Measurements from ENCODE around the gene DIABLO. TPM values are rescaled to one million over a fixed set of nuclear protein-coding genes. Genes with fewer than 3 reads are reported as not detected.

Gene DIABLO
- polyA plus RNA-seq, 2 of the 4 experiments (the other 2 are of a cell fraction), result 74.9 to 104 TPM

GRCh38 chr12:122266230-122266901 lies 40.5 kb upstream of the DIABLO start, which contains the start of gene VPS33A:
Gene VPS33A (minus strand): TSS chr12:122266494. CDS start chr12:122266408, 86 bp downstream.
- WGBS (ENCODE audit: missing lambda C conversion rate), result 1% methylated on average over 50 of the region's 56 CpGs
- peak within 1 kb of the TSS; percentile 98 for H3K4me3 ChIP-seq
- DNase-seq (ENCODE audit: low read depth in 1 of 2, low spot score in 1 of 2) (peak; percentile 98 to 99), ATAC-seq (peak; percentile 93 to 94), FAIRE-seq (peak; percentile 78)
- peaks cover 10% of the 10 kb centered on the region; the same call in 1 of the 3 replicates for H3K4me1 ChIP-seq
- peak within 1 kb of the TSS; percentile 94 to 95 for H3K27ac ChIP-seq
- H3K4me2 ChIP-seq, result peak within 1 kb of the TSS; percentile 96
- no peaks in the 10 kb centered on the region for H3K9me3 ChIP-seq
- CTCF ChIA-PET, result no interaction called here
- POLR2A ChIA-PET, result interaction anchor here (0.6 to 1.4 kb wide), 5 partner anchors 28 to 538 kb away, joined by 3 to 12 read pairs (median 4); partner anchors contain the start of gene DIABLO
- no peak for TF ChIP-seq ZSCAN20 (CRISPR knock-in tag; IDR thresholded peaks at IDR 0.05)
- no peak for TF ChIP-seq TP53 (CRISPR knock-in tag; IDR thresholded peaks at IDR 0.05)
- no peak for TF ChIP-seq ATOH8 (CRISPR knock-in tag; IDR thresholded peaks at IDR 0.05; ENCODE audit: low read depth)
- no peak for TF ChIP-seq TFCP2L1 (CRISPR knock-in tag; IDR thresholded peaks at IDR 0.05)
- no peak for TF ChIP-seq NR3C1 (IDR thresholded peaks at IDR 0.05)
- TF ChIP-seq BHLHE40 (IDR thresholded peaks at IDR 0.05; ENCODE audit: low read depth, low read length), result peak; percentile 48; the same call in 1 of the 2 replicates
- TF ChIP-seq NPAS2 (CRISPR knock-in tag; IDR thresholded peaks at IDR 0.05; ENCODE audit: borderline replicate concordance), result peak; percentile 93
- TF ChIP-seq FOXS1 (CRISPR knock-in tag; IDR thresholded peaks at IDR 0.05), result peak; percentile 87; the same call in 1 of the 2 replicates
- peak; percentile 70; the same call in 1 of the 2 replicates for TF ChIP-seq HOXB5 (CRISPR knock-in tag; IDR thresholded peaks at IDR 0.05)
- no peak for TF ChIP-seq POLR2AphosphoS2 (conservative IDR thresholded peaks at IDR 0.05; ENCODE audit: low read length)
- TF ChIP-seq EP300 (IDR thresholded peaks at IDR 0.05), result no peak
- peak; percentile 91 for TF ChIP-seq PHF8 (IDR thresholded peaks at IDR 0.05; ENCODE audit: borderline replicate concordance, low read depth)
- peak; percentile 96 for TF ChIP-seq POLR2A (IDR thresholded peaks at IDR 0.05; ENCODE audit: low read length)
- TF ChIP-seq RAD21 (conservative IDR thresholded peaks at IDR 0.05 in 1 of 2, IDR thresholded peaks at IDR 0.05 in 1 of 2), result no peak
- TF ChIP-seq REST (IDR thresholded peaks at IDR 0.05), result no peak
- TF ChIP-seq KDM5A (IDR thresholded peaks at IDR 0.05), result peak; percentile 94
- TF ChIP-seq JUN (IDR thresholded peaks at IDR 0.05), result peak; percentile 69 to 89
- TF ChIP-seq HDAC2 (IDR thresholded peaks at IDR 0.05), result peak; percentile 30; the same call in 1 of the 2 replicates
- no peak for TF ChIP-seq CHD2 (IDR thresholded peaks at IDR 0.05; ENCODE audit: low read length, partially characterized antibody)
- TF ChIP-seq E2F6 (IDR thresholded peaks at IDR 0.05; ENCODE audit: borderline replicate concordance, low read depth), result peak; percentile 39; the same call in 1 of the 2 replicates
- TF ChIP-seq MAX (IDR thresholded peaks at IDR 0.05), result peak; percentile 93
- TF ChIP-seq ZFP36 (IDR thresholded peaks at IDR 0.05; ENCODE audit: borderline replicate concordance, partially characterized antibody), result no peak
- no peak for TF ChIP-seq MYC (IDR thresholded peaks at IDR 0.05; ENCODE audit: borderline replicate concordance, low read length)
- TF ChIP-seq ZC3H11A (IDR thresholded peaks at IDR 0.05), result no peak
- no peak for TF ChIP-seq ZNF302 (CRISPR knock-in tag; IDR thresholded peaks at IDR 0.05)
- peak; percentile 54; the same call in 1 of the 2 replicates for TF ChIP-seq GATA3 (IDR thresholded peaks at IDR 0.05; ENCODE audit: borderline replicate concordance)
- TF ChIP-seq PBX3 (IDR thresholded peaks at IDR 0.05), result peak; percentile 64; the same call in 1 of the 2 replicates
- TF ChIP-seq EHF (CRISPR knock-in tag; IDR thresholded peaks at IDR 0.05), result peak; percentile 91; the same call in 1 of the 2 replicates
- no peak for TF ChIP-seq CHD4 (IDR thresholded peaks at IDR 0.05; ENCODE audit: borderline replicate concordance)
- no peak for TF ChIP-seq JUNB (IDR thresholded peaks at IDR 0.05)
- no peak for TF ChIP-seq CBX8 (IDR thresholded peaks at IDR 0.05)
- TF ChIP-seq MAZ (IDR thresholded peaks at IDR 0.05; ENCODE audit: borderline replicate concordance, low read depth, low read length), result no peak
- TF ChIP-seq RNF2 (IDR thresholded peaks at IDR 0.05; ENCODE audit: borderline replicate concordance, low read depth), result no peak
- peak; percentile 57; the same call in 1 of the 3 replicates for TF ChIP-seq BCL3 (IDR thresholded peaks at IDR 0.05)
- no peak for TF ChIP-seq ESRRA (IDR thresholded peaks at IDR 0.05; ENCODE audit: borderline replicate concordance, low read length)

Data from A549 (cell line).